LNCAP (cell line): ENCODE data around the gene BARHL2.
A peak's percentile ranks its signal among the peaks of the same experiment; 100 is the strongest.

Source experiments
- TF ChIP-seq, protein P1 (sequence below): fragments of 450-650 bp; IDR thresholded peaks from 2 replicates; pipeline ENCODE4 v1.5.1; 2017; ENCODE audit warnings: mild to moderate bottlenecking

The BARHL2 gene

DNA sequence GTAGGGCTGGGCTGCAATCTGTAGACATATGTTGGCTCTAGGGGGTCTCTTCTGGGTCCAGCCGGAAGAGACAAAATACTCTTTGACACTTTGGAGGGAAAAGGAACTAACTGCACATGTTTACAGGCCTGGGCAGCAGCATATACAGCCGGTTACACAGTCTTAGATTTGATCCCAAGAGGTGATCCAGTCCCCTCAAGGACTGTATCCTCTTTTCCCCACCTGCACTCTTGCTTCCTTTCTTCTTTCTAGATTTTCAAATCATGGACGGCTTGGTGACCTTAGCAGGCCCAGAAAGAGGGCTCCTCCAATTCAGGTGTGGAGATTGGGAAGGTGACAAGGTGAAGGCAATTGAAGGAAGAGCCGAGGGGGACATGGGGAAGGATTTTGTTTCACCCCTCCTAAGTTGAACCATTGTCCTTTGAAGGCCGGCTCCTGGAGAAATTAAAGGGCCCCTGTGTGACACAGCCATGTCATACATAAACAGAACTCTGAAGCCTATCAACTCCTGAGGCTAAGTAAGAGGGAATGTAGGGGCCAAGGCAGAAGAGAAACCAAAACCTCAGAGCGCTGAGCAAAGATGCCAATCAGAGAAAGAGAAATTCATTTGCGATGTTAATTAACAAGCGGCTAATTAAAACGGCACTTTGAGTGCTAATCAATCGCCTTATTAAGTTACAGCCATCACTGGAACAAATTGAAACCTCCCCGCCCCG, 5.9 kb upstream of the BARHL2 start:
- TF ChIP-seq, protein P1, sequence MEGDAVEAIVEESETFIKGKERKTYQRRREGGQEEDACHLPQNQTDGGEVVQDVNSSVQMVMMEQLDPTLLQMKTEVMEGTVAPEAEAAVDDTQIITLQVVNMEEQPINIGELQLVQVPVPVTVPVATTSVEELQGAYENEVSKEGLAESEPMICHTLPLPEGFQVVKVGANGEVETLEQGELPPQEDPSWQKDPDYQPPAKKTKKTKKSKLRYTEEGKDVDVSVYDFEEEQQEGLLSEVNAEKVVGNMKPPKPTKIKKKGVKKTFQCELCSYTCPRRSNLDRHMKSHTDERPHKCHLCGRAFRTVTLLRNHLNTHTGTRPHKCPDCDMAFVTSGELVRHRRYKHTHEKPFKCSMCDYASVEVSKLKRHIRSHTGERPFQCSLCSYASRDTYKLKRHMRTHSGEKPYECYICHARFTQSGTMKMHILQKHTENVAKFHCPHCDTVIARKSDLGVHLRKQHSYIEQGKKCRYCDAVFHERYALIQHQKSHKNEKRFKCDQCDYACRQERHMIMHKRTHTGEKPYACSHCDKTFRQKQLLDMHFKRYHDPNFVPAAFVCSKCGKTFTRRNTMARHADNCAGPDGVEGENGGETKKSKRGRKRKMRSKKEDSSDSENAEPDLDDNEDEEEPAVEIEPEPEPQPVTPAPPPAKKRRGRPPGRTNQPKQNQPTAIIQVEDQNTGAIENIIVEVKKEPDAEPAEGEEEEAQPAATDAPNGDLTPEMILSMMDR, result no peak

DNA sequence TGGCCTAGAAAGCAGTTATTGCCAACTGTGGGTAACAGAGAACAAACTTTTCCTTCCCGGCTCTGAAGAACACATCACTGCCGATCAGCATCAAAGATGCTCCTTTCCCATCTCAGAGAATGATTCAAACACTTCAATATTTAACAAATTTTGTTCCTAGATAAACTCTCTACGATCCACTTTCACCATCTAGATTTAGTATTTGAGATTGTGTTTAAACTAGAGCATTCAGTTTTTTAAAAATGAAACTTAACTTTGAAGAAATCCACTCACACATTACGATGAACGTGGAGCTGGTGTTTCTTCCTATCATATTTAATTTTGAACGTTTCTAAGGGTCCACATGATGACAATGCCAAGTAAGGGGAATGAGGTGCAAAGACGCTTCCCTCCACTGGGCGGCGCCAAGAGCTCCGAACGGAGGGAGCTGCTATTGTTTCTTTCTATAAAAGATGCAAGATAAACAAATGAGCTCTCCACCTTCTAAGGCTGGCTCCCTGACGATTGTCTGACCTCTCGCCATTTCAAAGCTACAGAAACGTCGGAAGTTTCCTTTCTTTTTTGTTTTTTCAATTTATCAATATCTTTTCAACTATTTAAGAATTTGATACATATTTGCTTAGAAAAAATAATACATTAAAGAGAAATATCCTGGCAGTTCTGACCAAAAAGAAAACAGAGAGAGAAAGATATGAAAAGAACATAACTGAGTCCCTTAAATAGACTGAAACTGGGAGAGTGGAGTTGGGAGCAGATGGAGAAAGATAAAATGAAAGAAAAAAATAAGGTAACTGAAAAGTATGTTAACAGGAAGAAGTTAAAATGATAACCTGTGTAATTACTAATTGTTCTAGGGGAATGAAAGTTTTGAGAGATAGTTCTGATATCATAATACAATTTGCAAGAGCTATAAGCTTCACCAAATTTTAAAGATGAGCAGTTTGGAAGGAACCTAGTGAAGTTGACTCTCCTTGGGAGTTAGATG, 4.4 kb upstream of the BARHL2 start:
- TF ChIP-seq, protein P1, result peak; percentile 97

DNA sequence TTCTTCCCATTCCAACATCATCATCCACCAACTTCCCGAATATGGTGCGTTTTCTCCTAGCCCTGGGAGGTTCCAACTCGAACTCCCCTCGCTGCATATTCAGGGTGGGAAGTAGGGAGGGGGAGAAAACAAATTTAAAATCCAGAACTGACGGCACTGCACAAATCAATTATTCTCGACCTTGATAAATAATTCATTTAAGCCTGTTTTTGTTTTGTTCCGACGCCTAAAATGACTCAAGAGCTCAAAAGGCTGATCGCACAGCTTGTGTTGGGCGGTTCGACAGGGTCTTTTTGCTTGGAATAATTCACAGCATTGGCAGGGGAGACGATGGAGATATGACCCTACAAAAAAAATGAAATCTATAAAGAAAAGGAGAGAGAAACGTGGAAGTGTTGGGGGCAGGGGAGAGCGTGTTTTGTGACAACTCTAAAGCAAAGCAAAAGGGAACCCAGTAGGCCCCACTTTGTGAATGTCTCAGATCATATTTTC, 3.1 kb upstream of the BARHL2 start:
- TF ChIP-seq, protein P1, result no peak

DNA sequence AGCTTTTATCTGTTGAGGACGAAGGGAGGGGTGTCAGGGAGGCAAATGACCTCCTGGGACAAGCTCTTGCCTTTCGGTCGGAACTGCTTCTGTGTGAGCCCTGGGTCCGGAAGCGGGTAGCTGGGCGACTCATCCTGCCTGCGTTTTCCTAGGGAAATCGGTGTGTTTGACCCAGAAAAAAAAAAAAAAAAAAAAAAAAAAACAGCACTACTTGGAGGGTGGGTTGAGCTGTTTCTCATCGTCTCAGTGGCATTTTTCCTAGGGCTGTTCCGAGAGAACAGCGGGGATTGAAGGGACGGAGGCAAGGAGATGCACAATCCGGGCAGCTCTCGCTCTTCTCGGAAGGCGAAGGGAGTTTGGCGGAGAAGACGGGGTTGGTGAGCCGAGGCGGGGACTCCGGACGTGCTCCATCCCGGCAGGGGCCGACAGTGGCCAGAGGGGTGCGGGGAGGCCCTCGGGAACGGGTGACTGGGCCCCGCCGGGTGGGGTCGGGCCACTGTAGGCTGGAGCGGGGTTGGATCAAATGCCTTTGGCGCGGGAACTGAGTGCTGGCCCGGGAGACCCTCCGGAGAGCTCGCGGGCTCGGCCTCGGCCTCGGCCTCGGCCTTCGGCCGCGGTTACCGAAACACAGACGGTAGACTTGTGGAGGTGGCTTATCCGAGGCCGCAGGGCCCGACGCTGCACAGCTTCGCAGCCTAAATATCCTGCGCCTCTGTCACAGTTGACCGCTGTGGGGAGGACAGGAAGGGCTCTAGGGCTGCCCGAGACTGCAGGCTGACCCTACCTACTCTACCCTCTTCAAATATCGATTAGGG, 2.4 kb upstream of the BARHL2 start:
- TF ChIP-seq, protein P1, result no peak

DNA sequence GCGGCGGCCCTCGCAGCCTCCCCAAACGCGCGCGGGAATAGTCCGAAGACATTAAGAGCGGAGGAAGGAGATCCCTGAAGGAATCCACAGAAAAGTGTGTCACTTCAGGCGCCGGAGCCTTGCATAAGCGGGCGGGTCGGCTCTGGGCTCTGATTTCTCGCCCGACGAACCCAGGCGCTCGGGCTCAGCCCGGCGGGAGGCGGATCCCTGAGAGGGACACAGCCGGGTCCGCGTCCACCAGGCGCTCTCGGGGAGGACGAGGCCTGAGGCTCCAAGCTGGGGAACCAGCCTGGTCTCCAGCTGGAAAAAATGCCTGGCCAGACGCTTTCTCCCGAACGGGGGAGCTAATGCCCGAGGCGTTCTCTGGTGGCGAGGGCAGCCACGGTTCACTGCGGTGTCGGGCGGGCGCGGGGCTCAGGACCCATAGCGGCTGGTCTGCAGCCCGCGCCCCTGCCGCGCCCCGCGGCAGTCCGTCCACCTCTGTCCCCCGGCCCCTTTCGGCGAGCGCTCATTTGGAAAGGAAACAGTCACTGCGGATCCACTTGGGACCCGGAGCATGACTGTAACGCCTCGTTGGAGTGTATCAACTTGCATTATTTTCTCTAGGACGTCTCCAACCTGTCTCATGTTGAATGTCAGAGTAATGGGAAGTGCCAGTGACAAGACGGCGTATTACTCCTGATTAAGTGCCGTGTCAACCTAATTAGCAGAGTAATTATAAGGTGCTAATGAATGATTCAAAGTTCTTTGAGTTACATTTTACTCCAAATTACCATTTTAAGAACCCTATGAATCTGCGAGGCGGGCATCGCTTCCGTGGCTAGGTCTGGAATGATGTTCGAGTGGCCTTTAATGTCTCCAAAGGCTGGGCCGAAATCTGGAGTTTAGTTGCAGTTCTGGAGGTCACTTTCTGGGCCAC, 1.6 kb upstream of the BARHL2 start:
- TF ChIP-seq, protein P1, result no peak

DNA sequence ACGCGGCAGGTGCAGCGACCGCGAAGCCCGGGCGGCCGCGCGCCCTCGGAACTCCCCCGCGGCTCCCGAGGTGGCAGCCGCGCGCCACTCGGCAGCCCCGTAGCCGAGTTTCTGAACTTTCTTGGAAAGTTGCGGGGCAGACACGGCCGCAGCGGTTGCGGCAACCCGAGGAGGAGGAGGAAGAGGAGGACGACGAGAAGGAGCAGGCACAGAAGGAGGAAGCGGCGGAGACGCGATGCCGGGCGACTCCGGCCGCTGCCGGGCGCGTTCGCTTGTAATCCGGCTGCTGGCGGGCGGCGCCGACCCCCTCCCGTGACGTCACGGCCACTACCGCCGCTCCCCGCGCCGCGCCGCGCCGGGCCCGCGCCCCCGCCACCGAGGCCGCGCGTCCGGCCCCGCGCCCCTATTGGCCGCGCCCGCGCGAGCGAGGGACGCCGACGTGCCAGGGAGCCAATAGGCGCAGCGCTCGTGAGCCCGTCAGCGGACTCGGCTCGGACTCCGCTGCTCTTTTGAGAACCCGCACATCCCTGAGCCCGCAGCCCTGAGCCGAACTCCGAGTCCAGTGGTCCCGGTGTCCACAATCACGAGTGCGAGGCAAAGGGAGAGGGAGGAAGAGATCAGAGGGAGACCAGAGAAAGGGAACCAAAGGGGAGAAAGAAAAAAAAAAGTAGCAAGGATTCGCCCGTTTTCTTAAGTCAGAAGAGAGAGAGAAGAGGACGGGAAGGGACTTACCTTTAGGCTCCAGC, 736 bp upstream of the BARHL2 start:
- TF ChIP-seq, protein P1, result no peak
